GM12878 (cell line): ENCODE measurements around the gene RASA4B. TPM values are rescaled to one million over a fixed set of nuclear protein-coding genes. Genes with fewer than 3 reads are reported as not detected.

ENCODE experiments used
- ATAC-seq: fragments of 200-7000 bp; cut with Tn5 transposase; 3 replicates; pipeline ENCODE4 v1.9.1; 2020; ENCODE audit warnings: mild to moderate bottlenecking, moderate library complexity
- BruUV-seq: library from RNA; stranded (reverse); fragments of 400-500 nt; replicated peaks from 2 replicates; lab custom pipeline; 2021; lab: Mats Ljungman, UMichigan
- CTCF ChIA-PET: fragments of 300-600 bp; sonication (Branson Sonifier 250); formaldehyde crosslinking; extraction: SDS; loops from one replicate; lab custom pipeline; 2021; ENCODE audit warnings: inconsistent platforms; lab: Yijun Ruan, JAX
- POLR2A ChIA-PET: fragments of 350-600 bp; formaldehyde crosslinking; extraction: SDS; loops from one replicate; lab custom pipeline; 2021; ENCODE audit warnings: inconsistent platforms; lab: Charles Lee
- RAD21 ChIA-PET: fragments of 300-600 bp; sonication (Branson Sonifier 250); formaldehyde crosslinking; loops from one replicate; lab custom pipeline; 2023; ENCODE audit warnings: antibody characterized with exemption; ENCODE audit not compliant: unreplicated experiment; lab: Charles Lee
- SMC1A ChIA-PET: fragments of 300-600 bp; sonication (Branson Sonifier 250); formaldehyde crosslinking; loops from one replicate; lab custom pipeline; 2023; ENCODE audit not compliant: unreplicated experiment, uncharacterized antibody; lab: Charles Lee
- DNase-seq: peaks from one replicate; pipeline ENCODE4 v3.0.0-alpha.2; 2011; ENCODE audit warnings: low read depth, low spot score
- FAIRE-seq: peaks from 3 replicates; lab custom pipeline; 2011; peaks lifted over from hg19 to GRCh38; lab: Jason Lieb, UNC
- H2AFZ ChIP-seq: 2 replicates; pipeline ENCODE4 v1.6.0; 2011; ENCODE audit warnings: low read depth, low read length, control low read depth; ENCODE audit not compliant: control insufficient read depth
- H3K27ac ChIP-seq: 2 replicates; pipeline ENCODE4 v1.5.1; 2011; ENCODE audit warnings: control low read depth; ENCODE audit not compliant: control insufficient read depth, insufficient read depth
- H3K27me3 ChIP-seq, 2 experiments: replicated peaks in 1 of 2; 2 replicates each; pipeline versions ENCODE4 v1.6.0 to v1.6.1; 2011; ENCODE audit warnings: low read length in 1 of 2; ENCODE audit not compliant: control insufficient read depth in 2 of 2, insufficient read depth in 2 of 2
- H3K36me3 ChIP-seq, 2 experiments: 2 replicates each; pipeline ENCODE4 v1.5.1; 2011; ENCODE audit warnings: low read length in 1 of 2; ENCODE audit not compliant: control insufficient read depth in 2 of 2, insufficient read depth in 2 of 2
- H3K4me1 ChIP-seq: 2 replicates; pipeline ENCODE4 v1.6.1; 2011; ENCODE audit warnings: mild to moderate bottlenecking, low read length, moderate library complexity, mixed read lengths; ENCODE audit not compliant: control insufficient read depth, insufficient read depth
- H3K4me2 ChIP-seq: 2 replicates; pipeline ENCODE4 v1.6.0; 2011; ENCODE audit warnings: control low read depth; ENCODE audit not compliant: control insufficient read depth, insufficient read depth
- H3K4me3 ChIP-seq: fragments of 200-600 bp; sonication (generic); 2 replicates; pipeline ENCODE4 v1.5.1; 2016
- H3K79me2 ChIP-seq: 2 replicates; pipeline ENCODE4 v1.6.0; 2011; ENCODE audit warnings: low read length; ENCODE audit not compliant: control insufficient read depth, insufficient read depth
- H3K9ac ChIP-seq: 2 replicates; pipeline ENCODE4 v1.8.0; 2011; ENCODE audit warnings: low read length, control low read depth, mixed read lengths; ENCODE audit not compliant: control insufficient read depth, insufficient read depth
- H3K9me3 ChIP-seq: replicated peaks from 3 replicates; pipeline ENCODE4 v1.5.1; 2011; ENCODE audit warnings: mild to moderate bottlenecking, low read length; ENCODE audit not compliant: control insufficient read depth, insufficient read depth
- H4K20me1 ChIP-seq: 2 replicates; pipeline ENCODE4 v1.6.0; 2011; ENCODE audit not compliant: control insufficient read depth, insufficient read depth
- BACH1 ChIP-seq: fragments of 450-650 bp; IDR thresholded peaks from 2 replicates; pipeline ENCODE4 v1.6.1; 2017; ENCODE audit warnings: mild to moderate bottlenecking, borderline replicate concordance
- BMI1 ChIP-seq: fragments of 450-650 bp; IDR thresholded peaks from 2 replicates; pipeline ENCODE4 v1.6.1; 2016; ENCODE audit warnings: mild to moderate bottlenecking, moderate library complexity, borderline replicate concordance
- CBX3 ChIP-seq: fragments of 200-600 bp; sonication (generic); IDR thresholded peaks from 2 replicates; pipeline ENCODE4 v1.6.1; 2016; ENCODE audit warnings: low read depth, borderline replicate concordance
- ELK1 ChIP-seq: IDR thresholded peaks from 2 replicates; pipeline ENCODE4 v1.6.1; 2012; ENCODE audit warnings: low read depth, low read length, improper control_type of control experiment
- ESRRA ChIP-seq: IDR thresholded peaks from 2 replicates; pipeline ENCODE4 v1.6.1; 2012; ENCODE audit warnings: mild to moderate bottlenecking, low read length, improper control_type of control experiment
- HDAC2 ChIP-seq: fragments of 200-600 bp; sonication (generic); IDR thresholded peaks from 2 replicates; pipeline ENCODE4 v1.6.1; 2017
- JUNB ChIP-seq: IDR thresholded peaks from 2 replicates; pipeline ENCODE4 v1.6.1; 2016; ENCODE audit warnings: antibody characterized with exemption, mild to moderate bottlenecking
- POLR2A ChIP-seq: IDR thresholded peaks from 2 replicates; pipeline ENCODE4 v1.6.1; 2011; ENCODE audit warnings: low read depth, mild to moderate bottlenecking, low read length
- POLR2AphosphoS5 ChIP-seq: IDR thresholded peaks from 2 replicates; pipeline ENCODE4 v1.6.1; 2011; ENCODE audit warnings: mild to moderate bottlenecking, low read length, inconsistent platforms
- ZZZ3 ChIP-seq: IDR thresholded peaks from 2 replicates; pipeline ENCODE4 v1.6.1; 2011; ENCODE audit warnings: low read depth; ENCODE audit not compliant: control insufficient read depth, insufficient read length
- WGBS: methylation state at CpG from one replicate; pipeline ENCODE4 v1.1.6; 2016; ENCODE audit warnings: low lambda C conversion rate; ENCODE audit not compliant: insufficient replicate concordance, insufficient coverage; ENCODE audit errors: missing lambda C conversion rate; 5-methylcytosine and 5-hydroxymethylcytosine counted together
- in situ Hi-C: fragments of 300-500 bp; cut with MboI; formaldehyde crosslinking; loops from 9 replicates; pipeline ENCODE4 v1.14.3; 2018; ENCODE audit warnings: mixed read lengths
- intact Hi-C: fragments of 100-400 bp; cut with micrococcal nuclease; formaldehyde crosslinking; loops from one replicate; pipeline ENCODE4 v1.14.2; 2022; ENCODE audit not compliant: unreplicated experiment
- polyA plus RNA-seq, 11 experiments: library from polyadenylated mRNA; depleted of rRNA in 4 of 11; unstranded in 6 of 11; stranded (reverse) in 5 of 11; fragments of >200 nt; fragmentation: Nextera tagmentation in 4 of 11; fragmentation: Illumina TruSeq in 1 of 11; extraction: Ambion mirVana in 4 of 11; extraction: Trizol in 1 of 11; gene quantifications; 1 replicate in 1 of 11; 2 replicates in 10 of 11; pipeline versions ENCODE4 v1.2.1 to v1.2.3, GENCODE V29; 2011 to 2016; ENCODE audit warnings: inconsistent platforms in 2 of 11, missing spikeins in 2 of 11, low read depth in 1 of 11
- total RNA-seq, 4 experiments: library from RNA; depleted of rRNA in 3 of 4; stranded (reverse); fragments of >200 nt in 3 of 4; fragmentation: Illumina TruSeq in 1 of 4; extraction: Trizol in 1 of 4; gene quantifications; 2 replicates each; pipeline versions ENCODE4 v1.2.1 to v1.2.3, GENCODE V29; 2013 to 2021

Gene RASA4B
- total and polyA plus RNA-seq, 10 of the 15 experiments (the other 5 are each of a cell fraction or from before 2014, with no cell fraction given), result 0.10 to 16.4 (median 6.4) TPM

DNA sequence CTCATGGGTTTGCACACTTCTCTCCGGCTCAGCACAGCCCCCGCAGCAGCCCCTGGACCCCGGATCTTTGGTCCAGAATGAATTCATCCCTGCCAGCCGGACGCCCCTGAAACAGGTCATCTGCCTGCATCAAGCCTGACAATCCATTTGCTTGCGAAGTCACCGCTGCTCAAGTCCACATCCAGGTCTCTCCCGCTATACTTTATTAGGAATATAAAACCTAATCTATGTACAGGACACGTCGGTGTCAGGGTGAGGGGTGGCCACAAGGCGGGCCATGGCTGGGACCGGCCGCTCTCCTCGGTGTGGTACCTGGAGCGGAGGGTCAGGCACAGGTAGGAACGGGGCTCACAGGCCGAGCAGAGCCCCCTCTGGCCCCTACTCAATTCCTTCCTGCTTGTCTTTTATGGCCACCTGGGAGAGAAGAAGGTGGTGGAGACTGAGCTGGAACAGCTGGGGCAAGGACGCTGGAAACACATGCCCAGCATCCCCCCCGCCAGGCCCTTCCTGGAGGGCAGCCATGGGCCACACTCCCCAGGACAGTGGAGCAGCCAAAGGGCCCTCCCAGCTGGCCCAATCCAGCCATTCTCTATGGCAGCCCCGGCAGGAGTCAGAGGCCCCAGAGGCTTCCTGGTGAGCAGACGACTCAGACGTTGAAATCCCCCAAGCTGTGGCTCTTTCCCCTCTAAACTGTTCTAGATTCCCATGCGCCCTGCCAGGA lies 44.1 kb downstream of the RASA4B start (continued):
- no peak for TF ChIP-seq ELK1
- no peak for TF ChIP-seq HDAC2
- no peak for TF ChIP-seq JUNB
- TF ChIP-seq CBX3, result no peak

- 88% methylated on average over 25 of the region's 31 CpGs for WGBS
- ATAC-seq, result no peak
- CTCF ChIA-PET, result interaction anchor here (0.7 to 1.5 kb wide), 2 partner anchors 57 to 413 kb away, joined by 3 read pairs; no protein-coding TSS in a partner anchor
Observed at GRCh38 chr7:102472126-102473041, 45.2 kb downstream of the RASA4B start.

More at GRCh38 chr7:102472126-102473041, 45.2 kb downstream of the RASA4B start:
- H2AFZ ChIP-seq, result no peak overlapping the region
- no peak overlapping the region for H3K27ac ChIP-seq
- H3K4me2 ChIP-seq, result no peak overlapping the region
- no peaks in the 10 kb centered on the region for H4K20me1 ChIP-seq
- intact Hi-C loops (no loop called here), in situ Hi-C loops (no loop called here)
- FAIRE-seq, result no peak
- no peak overlapping the region for H3K4me3 ChIP-seq
- no peaks in the 10 kb centered on the region for H3K9me3 ChIP-seq
- BruUV-seq, result no TSS peak
- no peaks in the 10 kb centered on the region for H3K4me1 ChIP-seq
- H3K36me3 ChIP-seq, result peaks cover 6 to 26% of the 10 kb centered on the region in 2 experiments
- ChIA-PET SMC1A (no interaction called here), RAD21 (no interaction called here), POLR2A (no interaction called here)
- DNase-seq, result no peak
- peak; percentile 69 for TF ChIP-seq POLR2A
- TF ChIP-seq BMI1, result no peak
- 0 out of 2 replicates have a peak, but pooled peaks have one; percentile 10 for TF ChIP-seq POLR2AphosphoS5
- TF ChIP-seq ZZZ3, result no peak
- TF ChIP-seq BACH1, result 0 out of 2 replicates have a peak, but pooled peaks have one; percentile 16
- TF ChIP-seq ESRRA, result no peak
- H3K27me3 ChIP-seq, result no peaks in the 10 kb centered on the region
- H3K79me2 ChIP-seq, result no peaks in the 10 kb centered on the region
- H3K9ac ChIP-seq, result no peak overlapping the region
